Stimulated activated CD8-positive, alpha-beta memory T cell treated with anti-CD3 and anti-CD28 coated beads, Interleukin-15, amount 100 ng/mL, for 24 hours (primary cell): Measurements from ENCODE around the gene RSU1.

Experiments
- DNase-seq: peaks from one replicate; pipeline ENCODE4 v3.0.0-alpha.2; 2020; ENCODE audit warnings: low read depth

Gene RSU1

DNA sequence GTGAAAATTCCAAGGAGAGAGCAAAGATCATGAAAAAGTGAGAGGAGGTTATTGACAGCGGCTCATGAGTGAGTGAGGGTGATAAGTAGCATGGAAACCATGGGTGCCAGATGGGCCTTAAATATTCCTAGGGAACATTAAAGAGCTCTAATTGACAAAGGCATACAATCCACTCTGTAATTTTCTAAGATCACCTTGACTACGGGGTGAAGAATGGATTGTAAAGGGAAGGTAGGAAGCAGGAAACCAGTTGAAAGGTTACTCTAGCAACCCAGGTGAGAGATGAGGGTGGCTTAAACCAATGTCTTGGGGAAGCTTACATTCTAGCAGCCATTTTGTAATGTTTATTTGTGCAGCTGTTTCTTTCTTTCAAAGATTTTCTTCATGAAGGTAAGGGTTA is 75.7 kb downstream of the RSU1 start:
- no peak for DNase-seq

DNA sequence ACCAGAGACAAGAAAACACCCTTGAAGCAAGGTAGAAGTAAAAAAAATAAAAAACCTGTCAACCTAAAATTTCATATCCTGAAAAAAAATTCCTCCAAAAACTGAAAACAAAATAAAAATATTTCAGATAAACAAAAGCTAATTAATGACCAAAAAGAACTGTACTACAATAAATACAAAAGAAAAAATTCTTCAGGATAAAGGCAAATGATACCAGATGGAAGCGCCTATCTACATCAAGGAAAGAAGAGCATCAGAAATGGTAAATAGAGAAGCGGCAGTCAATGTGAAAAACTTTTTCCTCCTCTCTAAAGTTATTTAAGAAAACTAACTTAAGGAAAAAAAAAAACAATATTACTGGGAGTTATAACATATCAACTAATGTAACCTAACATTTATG is 79.8 kb downstream of the RSU1 start:
- no peak for DNase-seq

DNA sequence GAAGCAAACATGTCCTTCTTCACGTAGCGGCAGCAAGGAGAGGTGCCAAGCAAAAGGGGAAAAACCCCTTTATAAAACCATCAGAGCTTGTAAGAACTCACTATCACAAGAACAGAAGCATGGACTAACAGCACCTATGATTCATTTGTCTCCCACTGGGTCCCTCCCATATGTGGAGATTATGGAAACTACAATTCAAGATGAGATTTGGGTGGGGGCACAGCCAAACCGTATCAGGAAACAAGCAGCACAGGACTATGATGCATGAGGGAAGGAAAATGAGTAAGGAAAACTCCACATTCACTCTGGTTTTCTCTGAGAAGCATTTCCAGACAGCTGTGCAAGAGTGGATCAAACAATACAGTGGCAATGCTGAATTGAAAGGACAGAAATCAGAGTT is 81.6 kb downstream of the RSU1 start:
- no peak for DNase-seq

DNA sequence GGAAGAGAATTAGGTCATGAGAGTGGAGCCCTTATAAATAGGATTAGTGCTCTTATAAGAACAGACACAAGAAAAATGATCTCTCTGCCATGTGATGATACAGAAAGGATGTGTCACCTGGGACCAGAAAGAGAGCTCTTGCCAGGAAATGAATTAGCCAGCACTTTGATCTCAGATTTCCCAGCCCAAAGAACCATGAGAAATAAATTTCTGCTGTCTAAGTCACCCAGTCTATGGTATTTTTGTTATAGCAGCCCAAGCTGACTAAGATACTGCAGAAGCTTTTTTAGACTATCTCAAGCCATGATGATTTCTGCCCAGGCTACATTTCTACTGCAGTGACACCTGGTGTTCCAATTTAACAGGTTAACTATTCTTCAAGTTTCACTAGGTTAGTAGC is 84.8 kb downstream of the RSU1 start:
- DNase-seq, result no peak

DNA sequence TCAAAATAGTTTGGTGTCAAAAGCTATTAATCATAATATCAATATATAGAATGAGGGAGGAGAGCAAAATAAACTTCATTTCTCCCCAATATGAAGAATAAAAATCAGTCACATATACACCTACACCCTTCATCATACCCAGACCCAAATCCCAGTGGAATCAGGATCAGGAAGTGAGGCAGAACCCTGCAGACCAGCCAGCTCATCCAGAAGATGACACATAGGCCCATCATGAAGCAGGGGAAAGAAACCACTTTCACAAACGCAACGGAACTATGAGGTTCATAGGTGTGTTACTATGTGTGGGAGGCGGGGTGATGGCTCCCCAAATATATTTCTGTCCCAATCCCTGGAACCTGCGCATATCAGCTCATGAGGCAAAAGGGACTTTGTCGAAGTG is 89.0 kb downstream of the RSU1 start:
- DNase-seq, result no peak

DNA sequence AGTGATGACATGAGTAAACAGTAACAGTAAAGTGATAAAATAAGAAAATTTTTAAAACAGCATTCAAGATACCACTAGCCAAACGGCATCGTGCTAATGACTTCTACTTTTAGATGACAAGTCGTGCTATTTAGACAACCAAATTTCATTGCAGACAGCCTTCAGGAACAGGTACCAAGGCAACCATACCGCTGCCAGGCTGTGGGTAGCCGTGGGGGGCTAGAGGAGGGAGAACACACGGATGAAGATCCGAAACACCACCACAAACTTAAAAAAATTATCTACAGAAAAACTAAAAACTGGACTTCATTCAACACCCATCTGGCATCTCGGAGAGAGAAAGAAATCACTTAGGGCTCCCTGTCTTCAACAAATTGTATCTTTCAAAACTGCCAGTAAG is 89.6 kb downstream of the RSU1 start:
- no peak for DNase-seq

DNA sequence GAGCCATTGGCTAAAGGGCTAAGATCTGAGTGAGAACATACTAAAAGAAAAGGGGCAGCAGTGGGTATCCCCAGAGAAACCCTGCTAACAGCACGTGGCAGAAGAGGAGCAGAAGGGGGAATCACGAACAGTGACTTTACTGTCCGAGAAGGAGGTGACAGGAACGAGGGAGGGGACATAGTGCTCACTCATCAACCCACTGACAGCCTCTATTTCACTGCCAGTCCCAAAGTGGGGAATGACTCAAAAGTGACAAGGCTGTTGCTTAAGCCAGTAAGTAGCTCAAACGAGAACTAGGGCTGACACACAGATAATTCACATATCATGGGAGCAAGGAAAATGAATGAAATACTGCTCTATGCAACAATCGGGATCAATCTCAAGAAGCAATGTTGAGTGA is 92.7 kb downstream of the RSU1 start:
- no peak for DNase-seq

DNA sequence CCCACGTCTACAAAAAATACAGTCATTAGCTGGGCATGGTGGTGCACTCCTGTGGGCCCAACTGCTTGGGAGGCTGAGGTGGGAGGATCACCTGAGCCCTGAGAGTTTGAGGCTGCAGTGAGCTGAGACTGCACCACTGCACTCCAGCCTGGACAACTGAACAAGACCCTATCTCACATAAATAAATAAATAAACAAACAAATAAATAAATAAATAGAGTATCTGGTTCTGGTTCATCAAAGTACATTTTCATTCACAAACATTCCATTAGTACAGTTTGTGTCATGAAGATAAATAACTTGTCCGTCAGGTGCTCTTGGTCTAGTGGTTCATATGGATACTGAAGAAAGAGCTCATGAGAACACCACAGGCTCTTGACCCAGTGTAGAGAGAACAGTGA is 96.4 kb downstream of the RSU1 start:
- DNase-seq, result no peak

DNA sequence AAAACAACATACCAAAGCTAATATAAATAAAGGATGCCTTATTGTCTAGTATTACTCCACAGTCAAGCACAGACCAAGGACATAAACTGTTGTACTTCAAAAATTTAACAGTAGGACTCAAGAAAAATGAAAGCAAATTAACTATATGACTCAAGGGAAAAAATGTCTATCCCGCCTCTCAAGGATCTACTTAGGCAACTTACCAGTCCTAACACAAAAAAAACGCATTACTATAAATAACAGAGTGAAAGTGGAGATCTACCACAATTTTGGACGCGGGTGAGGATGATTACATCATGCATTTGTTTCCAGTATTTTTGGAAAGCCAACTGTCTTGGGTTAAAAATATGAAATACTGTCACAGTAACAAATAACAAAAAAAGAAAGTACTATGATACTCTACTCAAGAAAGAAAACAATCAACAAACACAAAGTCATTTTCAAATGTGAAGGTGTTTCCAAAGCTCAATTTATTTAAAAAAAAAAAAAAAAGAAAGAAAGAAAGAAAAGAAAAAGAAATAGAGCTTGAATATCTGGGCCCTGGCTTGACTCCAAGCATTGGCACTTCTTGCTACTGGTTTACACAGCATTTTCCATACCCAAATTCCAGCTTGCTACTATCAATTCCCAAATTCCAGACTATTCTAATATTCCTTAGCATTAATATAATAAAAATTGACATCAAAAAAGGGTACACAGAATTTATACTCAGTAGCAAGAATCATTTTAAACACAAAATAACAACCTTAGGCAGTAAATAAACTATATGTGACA is 99.4 kb downstream of the RSU1 start:
- DNase-seq, result no peak

DNA sequence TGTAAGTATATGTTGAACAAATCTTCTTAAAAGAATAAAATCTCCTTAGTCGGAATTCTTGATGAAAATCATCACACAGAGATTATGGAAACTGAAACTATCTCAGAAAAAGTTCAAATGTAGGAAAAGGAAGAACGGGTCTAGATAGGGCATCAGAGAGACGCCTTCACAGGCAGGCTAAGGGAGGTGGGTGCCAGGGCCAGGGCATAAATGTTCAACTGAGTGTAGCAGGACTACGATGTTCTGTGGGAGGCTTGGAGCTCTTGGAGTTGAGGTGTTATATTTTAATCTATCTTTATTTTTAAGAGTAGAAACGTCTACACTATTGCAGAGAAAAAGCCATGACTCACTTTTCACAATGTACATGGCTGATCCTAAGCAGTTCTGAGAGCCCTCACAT is 101.2 kb downstream of the RSU1 start:
- DNase-seq, result no peak

DNA sequence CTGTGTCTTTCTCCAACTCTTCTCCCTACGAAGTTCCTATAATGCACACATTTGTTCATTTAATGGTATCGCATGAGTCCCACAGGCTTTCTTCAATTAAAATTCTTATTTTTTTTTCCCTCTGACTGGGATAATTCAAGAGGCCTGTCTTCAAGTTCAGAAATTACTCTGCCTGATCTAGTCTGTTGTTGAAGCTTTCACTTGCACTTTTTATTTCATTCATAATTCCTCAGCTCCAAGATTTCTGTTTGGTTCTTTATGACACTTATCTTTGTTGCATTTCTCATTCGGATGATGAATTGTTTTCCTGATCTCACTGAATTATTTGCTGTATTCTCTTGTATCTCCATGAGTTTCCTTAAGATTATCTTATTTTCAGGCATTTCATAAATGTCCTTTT is 103.9 kb downstream of the RSU1 start:
- no peak for DNase-seq

DNA sequence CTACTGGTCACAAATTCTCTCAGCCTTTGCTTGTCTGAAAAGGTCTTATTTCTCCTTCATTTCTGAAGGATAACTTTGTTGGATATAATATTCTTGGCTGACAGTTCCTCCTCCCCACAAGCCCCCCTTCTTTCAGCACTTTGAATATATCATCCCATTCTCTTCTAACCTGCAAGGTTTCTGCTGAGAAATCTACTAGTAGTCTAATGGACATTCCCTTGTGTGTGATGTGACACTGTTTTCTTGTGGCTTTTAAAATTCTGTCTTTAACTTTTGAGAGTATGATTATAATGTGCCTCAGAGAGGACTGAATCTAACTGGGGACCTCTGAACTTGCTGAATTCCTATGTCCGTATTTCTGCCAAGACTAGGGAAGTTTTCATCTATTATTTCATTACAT is 104.3 kb downstream of the RSU1 start:
- no peak for DNase-seq

DNA sequence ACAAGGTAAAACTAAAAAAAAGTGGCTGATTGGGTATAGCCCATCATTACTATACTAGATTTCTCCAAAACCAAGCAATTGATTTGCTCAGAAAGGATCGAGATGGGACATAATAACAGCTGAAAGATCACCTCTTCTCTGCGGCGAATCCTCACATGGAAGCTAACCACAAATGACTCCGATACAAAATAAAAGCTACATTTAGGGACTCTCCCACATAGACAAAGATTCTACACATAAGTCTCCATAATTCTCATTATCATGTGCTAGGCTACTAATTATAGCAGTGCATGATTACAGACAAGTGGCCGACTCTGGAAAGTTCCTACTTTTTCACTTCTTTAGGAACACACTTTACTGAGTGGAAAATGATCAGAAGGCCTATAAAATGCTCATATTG is 116.9 kb downstream of the RSU1 start:
- DNase-seq, result no peak

DNA sequence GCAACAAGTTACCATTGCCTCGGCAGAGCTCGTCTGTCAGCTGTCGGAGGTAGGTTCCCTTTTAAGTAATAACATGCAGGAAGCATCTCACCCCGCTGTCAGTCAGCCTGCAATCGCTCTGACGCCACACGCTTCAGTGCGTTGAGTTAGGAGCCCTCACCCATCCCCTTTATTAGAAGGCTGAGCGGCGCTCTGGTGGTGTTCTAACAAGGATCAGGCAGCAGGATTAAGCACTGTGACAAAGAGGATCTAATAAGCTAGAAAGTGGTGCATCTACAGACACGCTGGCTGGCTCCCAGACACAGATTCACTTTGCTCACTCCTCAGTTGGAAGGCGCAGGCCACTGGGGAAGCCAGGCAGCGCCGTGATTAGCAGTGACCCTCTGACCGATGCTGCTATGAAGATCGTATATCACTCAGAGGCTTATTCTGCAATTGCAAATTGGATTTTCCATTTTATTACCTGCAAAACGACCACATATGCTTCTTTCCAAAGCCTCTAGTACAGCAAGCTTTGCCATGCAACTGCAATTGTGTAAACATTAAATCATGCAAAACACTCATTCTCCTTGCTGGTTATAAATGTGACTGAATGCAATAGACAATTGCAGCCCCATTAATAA is 117.7 kb downstream of the RSU1 start:
- DNase-seq, result no peak

DNA sequence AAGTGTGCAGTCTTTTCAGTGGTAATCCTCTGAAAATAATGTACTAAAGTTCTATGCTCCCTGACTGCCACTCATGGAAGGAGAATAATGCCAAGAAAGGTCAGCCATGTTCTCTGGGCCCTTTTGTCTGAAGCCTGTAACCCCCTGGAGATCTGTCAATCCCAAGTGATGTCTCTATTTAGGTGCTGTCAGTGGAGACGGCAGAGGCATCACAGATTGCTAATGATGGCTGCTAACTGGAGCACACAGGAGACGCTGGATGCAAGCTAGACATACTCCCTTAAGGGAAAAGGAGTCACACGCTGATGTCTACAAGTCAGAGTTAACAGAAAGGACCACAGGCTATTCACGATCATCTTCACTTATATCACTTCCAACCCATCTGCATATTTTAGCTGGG is 118.8 kb downstream of the RSU1 start:
- DNase-seq, result no peak

DNA sequence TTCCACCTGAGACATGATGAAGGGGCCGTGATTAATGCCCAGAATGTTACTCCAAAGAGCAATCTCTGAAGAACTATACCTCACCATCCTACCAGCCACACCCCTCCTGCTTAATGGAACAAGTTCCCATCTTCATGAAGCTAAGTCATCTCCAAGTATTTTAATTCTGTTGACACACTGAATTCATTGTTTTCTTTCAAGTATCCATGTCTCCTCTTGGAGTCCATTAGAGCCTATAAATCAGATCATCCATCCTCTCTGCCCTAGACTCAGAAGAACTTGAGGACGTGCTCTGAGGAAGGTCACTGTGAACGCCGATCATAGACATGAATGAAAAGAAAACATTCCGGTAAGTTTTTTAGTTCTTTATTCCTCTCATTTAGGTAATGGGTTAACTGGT is 126.8 kb downstream of the RSU1 start:
- DNase-seq, result no peak

DNA sequence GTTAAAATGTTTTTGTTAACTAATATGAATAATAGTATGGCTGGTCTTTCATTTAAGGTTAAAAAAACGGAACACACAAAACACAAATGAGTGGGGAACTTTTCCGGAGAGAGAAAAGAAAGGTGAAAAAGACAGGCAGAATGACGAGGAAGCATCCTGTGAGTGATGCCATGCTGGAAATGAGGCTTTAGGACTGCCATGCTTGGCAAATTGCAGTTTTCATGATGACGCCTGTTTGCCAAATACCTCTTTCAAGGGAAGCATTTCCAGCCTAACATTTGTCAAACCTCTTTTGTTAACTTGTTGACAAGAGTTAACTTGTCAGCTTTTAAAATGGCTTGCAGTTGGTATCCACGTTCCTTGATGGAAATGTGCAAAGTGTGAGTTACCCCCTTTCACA is 127.5 kb downstream of the RSU1 start:
- no peak for DNase-seq

DNA sequence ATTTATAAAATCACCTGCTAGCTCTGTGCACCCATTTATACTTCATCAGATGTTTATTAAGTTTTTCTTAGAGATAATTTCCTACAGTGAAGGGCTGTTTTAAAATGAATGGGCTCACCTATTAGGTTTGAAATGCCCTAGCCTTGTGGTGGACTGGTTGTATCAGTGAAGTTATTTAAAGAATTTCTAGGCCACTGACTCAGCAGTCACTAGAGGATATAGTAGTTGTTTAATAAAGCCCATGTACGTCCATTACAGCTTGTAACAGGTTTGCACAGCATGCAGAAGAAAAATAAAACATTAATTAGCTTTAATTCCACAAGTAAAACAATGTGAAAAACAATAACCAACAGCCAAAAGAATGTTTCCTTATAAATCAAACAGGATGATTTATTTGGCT is 128.0 kb downstream of the RSU1 start:
- DNase-seq, result no peak

DNA sequence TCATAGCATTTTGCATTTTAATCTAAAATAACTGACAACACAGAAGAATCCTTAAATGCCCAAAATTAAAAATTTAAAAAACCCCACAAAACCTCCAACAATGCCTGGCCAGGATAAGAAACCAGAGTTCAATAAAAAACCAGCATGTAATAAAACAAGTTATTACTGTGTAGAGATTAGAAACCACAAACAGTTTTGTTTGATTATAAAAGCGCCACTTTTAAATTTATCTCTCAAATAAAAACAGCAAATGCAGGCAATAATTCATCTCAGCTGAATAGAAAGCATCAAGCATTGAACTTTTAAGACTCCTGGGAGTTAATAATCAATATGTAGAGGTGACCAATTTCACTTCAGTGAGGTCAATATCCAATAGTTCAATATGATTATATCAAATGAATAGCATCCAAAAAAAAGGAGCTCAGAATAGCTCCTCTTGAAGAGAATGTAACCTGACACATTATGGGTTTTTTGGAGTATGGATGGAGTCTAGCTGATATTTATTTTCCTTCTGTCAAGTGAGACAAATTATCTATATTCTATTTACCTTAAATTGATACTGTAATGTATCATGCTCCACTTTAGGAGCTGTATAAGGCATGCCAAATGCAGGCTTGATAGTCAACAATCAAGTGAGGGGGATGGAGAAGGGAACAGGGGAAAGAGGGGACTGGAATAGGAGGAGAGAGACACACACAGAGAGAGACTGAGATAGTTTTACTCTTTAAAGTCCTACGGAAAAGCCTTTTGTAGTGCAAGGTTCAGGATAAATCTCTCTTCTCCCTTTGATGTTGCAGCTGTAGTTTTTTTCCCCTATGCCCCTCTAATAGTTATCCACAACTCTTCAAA is 130.9 kb downstream of the RSU1 start:
- DNase-seq, result no peak

DNA sequence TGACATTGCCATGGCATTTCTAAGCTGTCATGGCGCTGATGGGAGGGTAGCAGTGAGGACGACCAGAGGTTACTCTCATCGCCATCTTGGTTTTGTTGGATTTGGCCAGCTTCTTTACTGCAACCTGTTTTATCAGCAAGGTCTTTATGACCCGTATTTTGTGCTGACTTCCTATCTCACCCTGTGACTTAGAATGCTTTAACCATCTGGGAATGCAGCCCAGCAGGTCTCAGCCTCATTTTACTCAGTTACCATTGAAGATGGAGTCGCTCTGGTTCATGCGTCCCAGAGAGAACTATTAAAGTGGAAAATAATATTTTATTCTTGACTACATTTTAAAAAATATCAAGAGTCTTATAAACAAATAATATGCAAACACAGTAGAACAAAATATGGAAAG is 131.7 kb downstream of the RSU1 start:
- DNase-seq, result no peak

DNA sequence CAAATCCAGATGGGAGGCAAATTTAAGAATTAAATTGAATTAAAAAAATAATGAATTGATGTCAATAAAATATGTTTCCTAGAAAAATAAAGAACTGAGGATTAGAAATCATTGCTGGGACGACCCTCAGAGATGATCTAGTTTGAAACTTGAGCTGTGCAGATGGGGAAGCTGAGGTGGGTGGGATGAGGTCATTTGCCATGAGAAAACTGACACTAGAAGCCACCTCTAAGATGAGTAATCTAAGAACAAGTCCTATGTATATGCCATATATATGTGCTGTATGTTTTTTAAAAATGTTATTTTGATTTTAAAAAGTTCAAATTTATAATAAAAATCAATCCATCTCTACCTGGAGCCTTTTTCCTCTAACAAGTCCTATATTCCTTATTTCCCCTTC is 135.7 kb downstream of the RSU1 start:
- DNase-seq, result no peak

DNA sequence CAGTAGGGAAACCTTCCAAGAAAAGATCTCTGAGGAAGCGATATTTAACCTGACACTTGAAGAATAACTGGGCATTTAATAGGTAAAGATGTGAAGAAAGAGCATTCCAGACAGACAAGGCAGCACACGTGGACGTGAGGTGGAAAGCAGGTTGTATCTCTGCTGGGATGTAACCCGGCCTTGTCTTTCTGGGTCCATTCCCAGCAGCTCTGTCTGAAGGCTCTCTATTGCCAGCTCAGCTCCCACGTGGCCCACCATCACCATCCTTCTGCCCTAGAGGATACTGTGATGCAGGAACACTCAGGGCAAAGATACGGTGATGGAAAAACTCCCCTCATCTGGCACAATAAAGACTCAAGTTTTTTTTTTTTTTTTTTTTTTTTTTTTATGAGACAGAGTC is 137.7 kb downstream of the RSU1 start:
- no peak for DNase-seq

DNA sequence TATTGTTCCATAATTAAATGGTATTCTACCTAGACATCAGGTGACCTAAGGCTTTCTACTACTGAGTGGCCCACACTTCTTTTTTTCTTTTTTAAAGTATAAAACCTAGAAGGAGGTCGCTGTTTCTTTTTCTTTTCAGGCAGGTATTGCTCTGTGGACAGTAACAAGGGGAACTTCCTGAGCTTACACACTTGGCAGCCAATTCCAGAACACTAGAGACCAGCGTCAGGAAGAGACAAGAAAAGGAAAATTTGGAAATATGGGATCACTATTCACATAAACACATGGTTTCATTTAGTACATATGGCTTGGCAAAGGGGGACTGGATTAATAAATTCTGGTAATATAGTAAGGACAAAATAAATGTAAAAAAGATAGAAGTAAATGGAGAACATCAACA is 141.9 kb downstream of the RSU1 start:
- DNase-seq, result no peak
